Adipocyte (in vitro differentiated cells): ENCODE results near the gene IRAK1.

ENCODE experiments used
- DNase-seq: peaks from one replicate; pipeline ENCODE4 v3.0.0-alpha.2; 2015; ENCODE audit warnings: low read depth
- H3K27me3 ChIP-seq: replicated peaks from 2 replicates; pipeline ENCODE4 v1.7.0; 2013; ENCODE audit warnings: mild to moderate bottlenecking, low read length, moderate library complexity; ENCODE audit not compliant: control insufficient read depth, insufficient read depth
- H3K36me3 ChIP-seq: 2 replicates; pipeline ENCODE4 v1.7.0; 2013; ENCODE audit warnings: low read length, mild to moderate bottlenecking, moderate library complexity; ENCODE audit not compliant: control insufficient read depth, insufficient read depth, severe bottlenecking
- H3K4me1 ChIP-seq: 2 replicates; pipeline ENCODE4 v1.7.0; 2013; ENCODE audit warnings: mild to moderate bottlenecking, low read length, moderate library complexity; ENCODE audit not compliant: control insufficient read depth, insufficient read depth
- H3K4me3 ChIP-seq: 2 replicates; pipeline ENCODE4 v1.7.0; 2013; ENCODE audit warnings: mild to moderate bottlenecking, low read length, moderate library complexity
- H3K9ac ChIP-seq: 2 replicates; pipeline ENCODE4 v1.7.0; 2013; ENCODE audit warnings: mild to moderate bottlenecking, low read length, moderate library complexity
- H3K9me3 ChIP-seq: 2 replicates; pipeline ENCODE4 v1.7.0; 2013; ENCODE audit warnings: mild to moderate bottlenecking, low read length, moderate library complexity; ENCODE audit not compliant: control insufficient read depth

IRAK1 gene

DNA sequence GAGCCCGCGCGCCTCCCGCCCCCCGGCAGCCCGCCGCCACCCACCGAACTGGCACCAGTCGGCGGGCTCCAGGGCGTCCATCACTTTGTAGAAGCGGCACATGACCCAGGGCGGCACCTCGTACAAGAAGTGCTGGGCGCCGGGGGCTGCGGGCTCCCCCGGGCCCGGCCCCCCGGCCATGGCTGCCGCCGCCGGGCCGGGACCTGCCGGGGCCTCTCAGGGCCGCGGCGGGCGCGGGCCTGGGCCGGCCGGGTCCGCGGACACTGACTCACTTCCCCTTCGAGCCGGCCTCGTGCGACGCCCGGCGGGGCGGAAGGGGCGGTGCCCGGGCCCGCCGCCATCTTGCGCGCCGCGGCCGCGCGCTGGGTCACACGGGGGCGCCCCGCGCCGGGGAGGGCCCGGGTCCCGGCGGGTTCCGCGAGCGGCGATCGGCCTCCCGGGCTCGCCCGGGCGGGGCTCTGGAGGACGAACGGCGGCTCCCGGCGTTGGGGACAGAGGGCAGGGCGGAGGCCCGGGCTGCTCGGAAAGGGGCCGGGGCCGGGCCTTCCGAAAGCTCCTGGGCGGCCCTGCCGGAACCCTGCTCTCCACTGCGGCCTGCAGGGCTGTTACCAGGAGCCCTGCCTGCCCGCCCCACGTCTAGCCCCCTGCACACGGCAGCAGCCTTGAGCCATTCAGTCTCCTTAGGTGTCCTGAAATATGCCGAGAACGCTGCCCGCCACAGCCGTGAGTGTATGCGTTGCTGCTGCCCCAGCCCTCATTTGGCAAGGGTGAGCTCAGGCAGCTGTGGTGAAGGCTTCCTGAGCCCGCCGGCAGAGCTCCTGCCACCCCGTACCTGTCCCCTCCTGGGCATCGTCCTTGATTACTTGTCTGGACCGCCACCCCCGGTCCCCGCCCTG is at the start of gene IRAK1:
IRAK1 (minus strand) TSS at position 270 of the 896 bp plus-strand sequence; CDS start at position 180, 90 bp downstream.
- Histone ChIP-seq H3K27me3 (no peaks in the 10 kb centered on the region), H3K9me3 (no peaks in the 10 kb centered on the region), H3K4me1 (peaks cover 17% of the 10 kb centered on the region), H3K9ac (peak within 1 kb of the TSS; percentile 91), H3K4me3 (peak within 1 kb of the TSS; percentile 81), H3K36me3 (peaks cover 20% of the 10 kb centered on the region)
- DNase-seq: peak; percentile 79

DNA sequence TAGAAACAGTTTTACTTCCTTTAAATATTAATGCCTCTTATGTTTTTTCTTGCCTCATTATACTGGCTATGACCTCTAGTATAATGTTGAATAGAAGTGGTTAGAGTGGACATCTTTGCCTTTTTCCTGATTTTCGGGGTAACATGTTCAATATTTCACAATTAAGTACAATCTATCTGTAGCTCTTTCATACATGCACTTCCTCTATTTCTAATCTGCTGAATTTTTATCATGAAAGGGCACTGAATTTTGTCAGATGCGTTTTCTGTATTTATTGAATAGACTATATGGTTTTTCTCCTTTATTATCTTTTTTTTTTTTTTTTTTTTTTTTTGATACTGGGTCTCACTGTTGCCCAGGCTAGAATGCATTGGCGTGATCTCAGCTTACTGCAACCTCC is 48.9 kb upstream of the IRAK1 start:
- Histone ChIP-seq H3K4me3 (no peak overlapping the region), H3K4me1 (peaks cover 4% of the 10 kb centered on the region), H3K9ac (no peak overlapping the region), H3K9me3 (no peaks in the 10 kb centered on the region), H3K27me3 (peaks cover 8% of the 10 kb centered on the region), H3K36me3 (no peaks in the 10 kb centered on the region)
- DNase-seq: no peak

DNA sequence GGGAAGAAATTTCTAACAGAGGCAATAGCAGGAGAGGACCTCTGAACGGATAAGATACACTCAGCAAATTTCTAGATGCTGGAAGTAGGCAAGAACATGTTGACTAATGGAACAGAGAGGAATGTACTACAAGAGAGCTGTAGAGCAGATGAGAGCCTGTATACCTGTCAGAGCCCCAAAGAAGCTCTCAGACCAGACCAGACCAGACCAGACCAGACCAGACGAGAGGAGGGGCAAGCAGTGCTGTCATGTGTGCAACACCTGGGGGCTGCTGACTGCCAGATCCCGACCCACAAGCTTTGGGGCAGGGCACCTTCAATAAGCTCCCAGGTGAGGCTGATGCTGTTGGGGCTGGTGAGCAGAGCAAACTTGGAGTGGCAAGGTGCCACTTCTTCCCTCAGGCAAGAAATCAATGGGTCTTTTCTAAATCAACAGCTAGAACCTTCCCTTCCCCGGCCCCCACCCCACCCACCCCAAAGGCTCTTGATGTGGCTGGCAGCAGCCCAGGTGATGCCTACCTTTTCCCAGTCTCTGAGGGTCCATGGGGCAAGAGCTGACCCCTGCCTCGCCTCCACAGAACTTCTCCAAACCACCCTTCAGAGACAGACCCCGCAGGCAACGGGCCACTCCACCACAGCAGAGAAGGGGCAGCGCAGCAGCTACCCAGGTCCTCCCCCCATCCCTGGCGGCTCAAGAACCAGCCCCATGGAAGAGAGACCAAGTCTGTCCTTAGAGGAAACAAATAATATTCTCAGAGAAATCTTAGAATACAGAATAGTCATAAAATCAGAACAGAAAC is 45.1 kb upstream of the IRAK1 start:
- peaks cover 8% of the 10 kb centered on the region for H3K27me3 ChIP-seq
- no peaks in the 10 kb centered on the region for H3K9me3 ChIP-seq
- H3K9ac ChIP-seq: no peak overlapping the region
- H3K4me1 ChIP-seq: peaks cover 8% of the 10 kb centered on the region
- no peak overlapping the region for H3K4me3 ChIP-seq
- DNase-seq: no peak
- H3K36me3 ChIP-seq: no peaks in the 10 kb centered on the region

DNA sequence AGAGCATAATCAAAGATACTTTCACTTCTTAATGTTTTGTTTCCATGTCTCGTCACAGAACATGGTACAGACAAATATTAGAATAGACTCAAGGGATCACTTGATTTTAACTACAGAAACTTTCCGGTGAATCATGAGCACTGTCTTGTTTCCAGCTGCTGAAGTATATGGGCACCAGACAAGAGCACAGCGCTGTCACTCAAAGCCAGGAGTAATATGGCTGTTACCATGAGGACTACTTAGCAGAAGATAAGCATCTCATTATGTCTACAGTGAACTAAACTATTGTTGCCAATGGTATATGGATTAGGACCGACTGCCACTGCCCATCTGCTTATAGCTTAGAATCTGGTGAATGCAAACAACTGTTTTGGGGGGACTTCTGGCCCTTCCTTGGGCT is 43.5 kb upstream of the IRAK1 start:
- Histone ChIP-seq H3K4me3 (no peak overlapping the region), H3K4me1 (peaks cover 23% of the 10 kb centered on the region), H3K27me3 (peaks cover 8% of the 10 kb centered on the region), H3K9me3 (no peaks in the 10 kb centered on the region), H3K36me3 (no peaks in the 10 kb centered on the region), H3K9ac (no peak overlapping the region)
- DNase-seq: no peak

DNA sequence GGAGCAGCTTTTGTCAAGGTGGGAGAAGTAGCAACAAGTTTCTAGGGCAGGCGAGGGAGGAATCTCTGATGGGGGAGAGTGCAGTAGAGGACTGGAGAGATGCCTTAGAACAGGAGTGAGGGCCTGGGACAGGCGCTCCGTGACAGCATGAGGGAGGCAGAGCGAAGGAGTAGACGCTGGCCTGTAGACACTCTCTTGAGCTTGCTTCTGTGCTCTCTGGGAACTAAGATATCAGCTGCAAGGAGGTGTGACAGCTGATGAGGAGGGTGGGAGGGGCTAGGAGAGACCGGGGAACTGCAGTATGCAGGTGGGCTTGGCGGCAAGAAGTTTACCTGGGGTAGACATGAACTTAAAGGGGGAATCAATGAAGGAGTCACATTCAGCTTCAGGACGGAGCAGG is 42.1 kb upstream of the IRAK1 start:
- DNase-seq: no peak
- no peaks in the 10 kb centered on the region for H3K9me3 ChIP-seq
- H3K9ac ChIP-seq: no peak overlapping the region
- no peak overlapping the region for H3K4me3 ChIP-seq
- H3K27me3 ChIP-seq: peaks cover 7% of the 10 kb centered on the region
- peaks cover 27% of the 10 kb centered on the region for H3K4me1 ChIP-seq
- no peaks in the 10 kb centered on the region for H3K36me3 ChIP-seq

DNA sequence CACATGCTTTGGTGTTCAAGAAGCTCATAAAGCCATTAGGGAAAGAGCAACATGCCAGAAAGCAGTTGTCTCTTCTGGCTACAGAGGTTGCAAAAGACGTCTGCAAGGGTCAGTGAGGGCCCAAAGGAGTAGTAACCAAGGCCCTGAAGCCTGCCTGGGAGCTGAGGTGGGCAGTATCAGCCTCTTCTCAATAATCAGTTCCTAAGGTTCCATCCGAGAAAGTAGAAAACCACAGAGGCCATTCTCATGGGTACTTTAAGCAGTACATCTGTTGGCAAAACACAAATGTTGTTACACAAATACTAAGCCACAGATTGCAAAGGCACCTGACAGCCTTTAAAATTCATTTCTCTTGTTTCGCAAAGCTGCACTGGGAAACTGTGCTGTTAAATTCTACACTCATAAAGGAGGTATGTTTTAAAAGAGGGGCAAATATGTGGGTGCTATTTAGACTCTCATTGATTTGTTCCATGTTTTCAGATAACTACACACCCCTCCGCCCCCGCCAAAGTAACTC is 40.1 kb upstream of the IRAK1 start:
- Histone ChIP-seq H3K9me3 (no peaks in the 10 kb centered on the region), H3K36me3 (no peaks in the 10 kb centered on the region), H3K9ac (no peak overlapping the region), H3K4me3 (no peak overlapping the region), H3K4me1 (peaks cover 28% of the 10 kb centered on the region), H3K27me3 (peaks cover 7% of the 10 kb centered on the region)
- peak; percentile 25 for DNase-seq

DNA sequence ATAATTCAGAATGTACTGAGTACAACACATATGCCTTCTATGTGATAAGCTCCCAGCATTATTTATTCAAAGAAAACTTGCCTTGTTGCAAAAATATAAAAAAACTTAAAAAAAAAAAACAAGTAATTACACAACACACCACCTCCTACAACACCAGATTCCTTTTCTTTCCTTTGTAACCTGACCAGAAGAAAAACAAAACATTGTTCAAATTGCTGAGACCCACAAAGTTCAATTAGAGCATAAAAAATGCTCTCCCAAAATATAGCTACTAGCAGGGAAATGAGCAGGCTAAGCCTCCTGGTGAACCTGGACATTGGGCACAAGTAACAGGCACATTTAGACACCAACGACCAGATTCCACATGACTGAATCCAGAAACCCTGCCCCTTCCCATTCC is 39.5 kb upstream of the IRAK1 start:
- H3K36me3 ChIP-seq: no peaks in the 10 kb centered on the region
- peaks cover 28% of the 10 kb centered on the region for H3K4me1 ChIP-seq
- peak; percentile 56 for DNase-seq
- H3K27me3 ChIP-seq: peaks cover 7% of the 10 kb centered on the region
- H3K4me3 ChIP-seq: no peak overlapping the region
- H3K9ac ChIP-seq: no peak overlapping the region
- H3K9me3 ChIP-seq: no peaks in the 10 kb centered on the region

DNA sequence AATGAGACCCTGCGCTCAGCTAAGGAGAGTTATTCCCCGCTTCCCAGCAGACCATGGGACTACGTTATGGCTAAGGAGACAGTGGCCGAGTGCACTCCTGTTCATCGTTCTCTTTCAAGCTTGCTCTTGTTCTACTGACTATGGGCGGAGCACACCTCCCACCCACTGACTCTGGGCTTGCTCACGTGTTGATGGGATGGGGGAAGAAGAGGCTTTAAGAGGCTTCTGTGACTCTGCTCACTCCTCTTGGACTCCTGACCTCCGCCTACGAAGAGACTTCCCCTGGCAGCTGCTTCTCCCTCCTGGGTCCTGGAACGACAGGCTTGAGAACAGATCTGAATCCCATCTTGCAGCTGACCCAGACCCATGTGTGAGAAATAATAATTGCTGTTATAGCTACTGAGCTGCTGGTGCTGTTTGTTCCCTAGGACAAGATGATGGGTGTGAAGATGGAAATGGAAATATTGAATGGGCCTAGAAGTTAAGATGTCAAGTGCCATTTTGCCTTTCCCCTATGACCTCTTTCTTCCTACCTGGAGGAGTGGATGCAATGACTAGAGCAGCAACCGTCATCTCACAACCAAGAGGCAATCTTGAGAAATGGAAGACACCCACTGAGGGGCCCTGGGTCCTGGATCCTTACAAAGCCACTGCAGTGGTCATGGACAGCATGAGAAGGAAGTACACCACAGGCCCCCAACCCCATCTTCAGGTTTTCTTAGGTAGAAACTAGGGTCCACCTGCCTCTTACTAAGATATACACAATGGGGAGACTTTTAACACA is 38.7 kb upstream of the IRAK1 start:
- no peak overlapping the region for H3K4me3 ChIP-seq
- peaks cover 28% of the 10 kb centered on the region for H3K4me1 ChIP-seq
- no peaks in the 10 kb centered on the region for H3K36me3 ChIP-seq
- H3K9me3 ChIP-seq: no peaks in the 10 kb centered on the region
- peaks cover 7% of the 10 kb centered on the region for H3K27me3 ChIP-seq
- H3K9ac ChIP-seq: no peak overlapping the region
- no peak for DNase-seq

DNA sequence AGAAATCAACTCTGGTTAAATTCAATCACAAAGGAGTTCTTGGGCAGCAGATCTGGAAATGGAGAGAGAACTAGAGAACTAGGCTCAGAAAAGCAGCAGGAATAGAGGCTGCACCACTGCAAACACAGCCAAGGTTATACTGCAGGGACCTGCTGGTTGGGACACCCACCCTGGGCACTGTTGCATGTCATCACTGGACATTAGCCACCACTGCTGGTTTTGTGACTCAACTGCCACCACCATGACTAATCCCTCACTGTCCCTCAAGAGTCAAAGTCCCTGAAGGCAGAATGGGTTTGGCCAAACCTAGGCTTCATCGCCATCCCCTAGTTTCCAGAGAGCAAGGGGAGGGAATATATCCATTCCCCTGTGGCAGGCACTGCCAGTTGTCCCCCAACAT is 38.1 kb upstream of the IRAK1 start:
- no peak overlapping the region for H3K4me3 ChIP-seq
- H3K9me3 ChIP-seq: no peaks in the 10 kb centered on the region
- peaks cover 7% of the 10 kb centered on the region for H3K27me3 ChIP-seq
- H3K4me1 ChIP-seq: peaks cover 28% of the 10 kb centered on the region
- no peaks in the 10 kb centered on the region for H3K36me3 ChIP-seq
- no peak for DNase-seq
- no peak overlapping the region for H3K9ac ChIP-seq

DNA sequence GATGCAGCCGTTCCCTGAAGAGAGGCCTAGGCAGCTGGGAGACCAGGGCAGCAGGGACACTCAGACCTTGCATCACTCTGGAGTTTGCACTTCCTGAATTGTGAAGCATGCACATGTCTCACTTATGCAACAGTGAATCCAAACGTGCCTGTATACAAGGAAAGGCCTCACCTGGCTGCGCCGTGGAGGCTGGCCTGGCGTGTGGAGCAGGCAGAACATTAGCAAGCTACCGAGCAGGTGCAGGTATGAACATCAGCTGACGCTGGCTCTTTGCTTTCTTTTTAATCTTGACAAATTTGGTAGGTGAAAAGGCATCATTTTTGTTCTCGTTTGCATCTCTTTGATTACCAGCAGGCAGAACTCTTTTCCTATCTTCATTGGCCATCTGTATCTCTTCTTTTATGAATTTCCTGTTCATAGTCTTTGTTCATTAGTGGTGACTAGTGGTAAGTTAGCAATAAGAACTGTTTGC is 37.1 kb upstream of the IRAK1 start:
- H3K9me3 ChIP-seq: no peaks in the 10 kb centered on the region

More for the DNA sequence above, 37.1 kb upstream of the IRAK1 start:
- Histone ChIP-seq H3K27me3 (peaks cover 11% of the 10 kb centered on the region), H3K9ac (no peak overlapping the region), H3K36me3 (no peaks in the 10 kb centered on the region), H3K4me3 (no peak overlapping the region), H3K4me1 (peaks cover 28% of the 10 kb centered on the region)
- DNase-seq: peak; percentile 33
